NCI-H82 treated with DMSO at 0.1 percent for 48 hours (cell line): ENCODE data around the gene SUGP1.
"Not testable (repeated sequence)": the region's sequence is repeated elsewhere in the genome, so short reads cannot be mapped to it uniquely, and the experiment has no call there.

ENCODE experiments used
- DNase-seq: peaks from one replicate; lab custom pipeline; 2025; ENCODE audit not compliant: unreplicated experiment; lab: John Stamatoyannopoulos, UW

The SUGP1 gene, protein sequence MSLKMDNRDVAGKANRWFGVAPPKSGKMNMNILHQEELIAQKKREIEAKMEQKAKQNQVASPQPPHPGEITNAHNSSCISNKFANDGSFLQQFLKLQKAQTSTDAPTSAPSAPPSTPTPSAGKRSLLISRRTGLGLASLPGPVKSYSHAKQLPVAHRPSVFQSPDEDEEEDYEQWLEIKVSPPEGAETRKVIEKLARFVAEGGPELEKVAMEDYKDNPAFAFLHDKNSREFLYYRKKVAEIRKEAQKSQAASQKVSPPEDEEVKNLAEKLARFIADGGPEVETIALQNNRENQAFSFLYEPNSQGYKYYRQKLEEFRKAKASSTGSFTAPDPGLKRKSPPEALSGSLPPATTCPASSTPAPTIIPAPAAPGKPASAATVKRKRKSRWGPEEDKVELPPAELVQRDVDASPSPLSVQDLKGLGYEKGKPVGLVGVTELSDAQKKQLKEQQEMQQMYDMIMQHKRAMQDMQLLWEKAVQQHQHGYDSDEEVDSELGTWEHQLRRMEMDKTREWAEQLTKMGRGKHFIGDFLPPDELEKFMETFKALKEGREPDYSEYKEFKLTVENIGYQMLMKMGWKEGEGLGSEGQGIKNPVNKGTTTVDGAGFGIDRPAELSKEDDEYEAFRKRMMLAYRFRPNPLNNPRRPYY

DNA sequence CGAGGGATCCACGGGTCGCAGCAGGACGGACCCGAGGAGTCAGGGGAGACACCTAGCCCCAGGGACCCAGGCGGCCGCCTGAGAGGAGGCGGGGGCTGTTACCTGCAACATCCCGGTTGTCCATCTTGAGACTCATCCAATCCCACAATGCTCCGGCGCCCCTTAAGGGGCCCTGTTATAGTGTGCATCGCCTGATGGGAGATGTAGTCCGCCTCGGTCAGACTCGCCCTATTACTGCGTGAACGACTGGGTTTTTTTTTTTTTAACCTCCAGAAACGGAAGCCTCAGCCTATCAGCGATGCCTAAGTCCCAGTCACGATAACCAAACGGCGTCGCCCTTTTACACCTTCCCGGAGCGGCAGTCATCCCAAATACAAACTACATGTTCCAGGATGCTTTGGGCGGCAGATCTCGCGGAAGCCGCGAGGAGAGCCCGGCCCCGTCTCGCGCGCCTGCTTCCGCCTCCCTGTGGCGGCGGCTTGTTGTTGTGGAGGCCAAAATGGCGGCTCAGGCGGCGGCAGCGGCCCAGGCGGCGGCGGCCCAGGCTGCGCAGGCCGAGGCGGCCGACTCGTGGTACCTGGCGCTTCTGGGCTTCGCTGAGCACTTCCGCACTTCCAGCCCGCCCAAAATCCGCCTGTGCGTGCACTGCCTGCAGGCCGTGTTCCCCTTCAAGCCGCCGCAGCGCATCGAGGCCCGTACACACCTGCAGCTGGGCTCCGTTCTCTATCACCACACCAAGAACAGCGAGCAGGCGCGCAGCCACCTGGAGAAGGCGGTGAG is at the start of gene SUGP1, which contains the start of gene MAU2:
Gene SUGP1, minus strand, starts transcription at position 149 of the 780 bp plus-strand sequence. Its CDS starts 13 bp downstream, at position 136.
Gene MAU2, plus strand, starts transcription at position 469 of the 780 bp plus-strand sequence. Its CDS starts 31 bp downstream, at position 500.
- DNase-seq, result peak; percentile 97

DNA sequence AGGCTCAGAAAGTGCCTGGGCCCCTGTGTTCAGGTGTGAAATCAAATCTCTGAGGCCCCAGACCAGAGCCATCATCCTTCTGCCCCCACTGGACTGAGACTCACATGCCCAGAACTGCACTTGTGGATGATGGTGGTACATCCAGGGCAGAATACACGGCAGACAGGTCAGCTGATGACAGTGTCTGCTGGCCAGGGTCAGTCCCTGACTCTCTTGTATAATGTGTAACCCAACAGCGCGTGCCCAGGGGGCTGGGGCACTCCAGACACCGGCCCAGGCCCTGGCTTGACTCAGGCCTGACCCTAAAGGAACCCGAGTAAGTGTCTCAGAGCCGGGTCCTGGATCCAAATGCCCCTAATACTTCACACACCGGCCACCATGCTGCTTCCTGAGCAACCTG is 47.8 kb upstream of the SUGP1 start:
- no peak for DNase-seq

DNA sequence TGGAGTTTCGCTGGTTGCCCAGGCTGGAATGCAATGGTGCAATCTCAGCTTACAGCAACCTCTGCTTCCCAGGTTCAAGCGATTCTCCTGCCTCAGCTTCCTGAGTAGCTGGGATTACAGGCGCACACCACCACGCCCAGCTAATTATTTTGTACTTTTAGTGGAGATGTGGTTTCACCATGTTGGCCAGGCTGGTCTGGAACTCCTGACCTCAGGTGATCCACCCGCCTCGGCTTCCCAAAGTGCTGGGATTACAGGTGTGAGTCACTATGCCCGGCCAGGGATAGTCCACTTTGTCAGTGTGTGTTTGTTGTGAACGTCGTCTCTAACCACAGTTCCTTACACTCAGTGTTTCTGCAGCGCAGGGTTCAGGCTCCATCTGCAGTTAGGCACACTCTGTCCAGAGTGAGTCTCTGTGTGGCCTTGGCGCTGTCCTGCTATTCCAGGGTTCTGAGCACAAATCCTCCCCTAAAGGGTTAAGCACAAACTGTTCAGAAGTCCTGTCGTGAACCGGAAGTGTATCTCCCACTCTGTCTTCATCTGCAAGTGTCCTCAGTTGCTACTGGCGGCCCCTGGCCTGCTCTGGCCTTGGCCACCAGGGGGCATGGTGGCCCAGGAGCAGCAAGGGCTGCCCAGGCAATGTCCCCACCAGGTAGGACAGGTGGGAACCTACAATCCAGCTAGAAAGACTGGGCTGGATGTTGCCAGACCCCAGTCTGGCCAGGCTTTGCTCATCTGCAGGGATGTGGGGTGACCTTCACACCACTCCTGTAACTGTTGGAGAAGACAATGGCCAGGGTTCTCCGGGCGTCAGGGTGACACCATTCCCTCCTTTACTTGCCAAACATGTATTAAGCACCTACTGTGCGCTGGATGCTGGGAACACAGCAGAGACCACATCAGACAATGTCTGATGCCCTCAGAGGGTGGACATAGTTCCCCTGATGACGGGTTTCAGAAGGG is 46.4 kb upstream of the SUGP1 start:
- peak; percentile 84 for DNase-seq

DNA sequence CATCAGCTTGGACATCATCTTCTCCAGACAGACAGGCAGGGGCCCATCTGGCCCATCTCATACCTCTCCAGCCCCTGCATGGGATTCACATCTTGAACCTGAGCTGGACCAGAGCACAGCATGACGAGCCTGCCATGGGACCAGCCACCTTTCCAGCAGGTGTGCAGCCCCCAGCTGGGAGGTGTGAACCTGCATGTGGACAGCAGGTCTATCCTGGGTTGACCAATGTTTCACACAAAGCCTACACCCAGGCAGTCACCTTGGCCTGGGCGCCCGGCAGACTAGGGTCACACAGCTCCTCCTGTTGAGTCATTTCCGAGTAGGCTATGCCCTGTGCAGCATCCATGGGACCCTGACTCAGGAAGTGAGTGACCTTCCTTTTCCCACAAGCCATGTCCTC is 41.8 kb upstream of the SUGP1 start:
- no peak for DNase-seq

DNA sequence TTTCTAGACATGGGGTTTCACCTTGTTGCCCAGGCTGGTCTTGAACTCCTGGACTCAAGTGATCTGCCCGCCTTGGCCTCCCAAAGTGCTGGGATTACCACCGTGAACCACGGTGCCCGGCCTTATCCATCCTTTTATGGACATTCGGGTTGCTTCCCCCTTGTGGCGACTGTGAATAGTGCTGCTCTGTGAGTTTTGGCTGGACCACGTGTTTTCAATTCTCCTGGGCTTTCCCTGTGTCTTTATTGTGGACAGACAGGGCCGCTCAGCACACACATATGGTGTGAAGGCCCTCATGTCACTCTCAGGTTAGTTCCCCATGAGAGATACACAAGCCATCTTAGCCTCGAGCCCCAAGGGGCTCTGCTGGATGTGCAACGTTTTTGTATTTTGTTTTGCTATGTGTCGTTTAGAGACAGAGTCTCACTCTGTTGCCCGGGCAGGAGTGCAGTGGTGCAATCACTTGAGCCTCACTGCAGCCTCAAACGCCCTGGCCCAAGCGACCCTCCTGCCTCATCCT is 40.8 kb upstream of the SUGP1 start:
- DNase-seq, result peak; percentile 96

DNA sequence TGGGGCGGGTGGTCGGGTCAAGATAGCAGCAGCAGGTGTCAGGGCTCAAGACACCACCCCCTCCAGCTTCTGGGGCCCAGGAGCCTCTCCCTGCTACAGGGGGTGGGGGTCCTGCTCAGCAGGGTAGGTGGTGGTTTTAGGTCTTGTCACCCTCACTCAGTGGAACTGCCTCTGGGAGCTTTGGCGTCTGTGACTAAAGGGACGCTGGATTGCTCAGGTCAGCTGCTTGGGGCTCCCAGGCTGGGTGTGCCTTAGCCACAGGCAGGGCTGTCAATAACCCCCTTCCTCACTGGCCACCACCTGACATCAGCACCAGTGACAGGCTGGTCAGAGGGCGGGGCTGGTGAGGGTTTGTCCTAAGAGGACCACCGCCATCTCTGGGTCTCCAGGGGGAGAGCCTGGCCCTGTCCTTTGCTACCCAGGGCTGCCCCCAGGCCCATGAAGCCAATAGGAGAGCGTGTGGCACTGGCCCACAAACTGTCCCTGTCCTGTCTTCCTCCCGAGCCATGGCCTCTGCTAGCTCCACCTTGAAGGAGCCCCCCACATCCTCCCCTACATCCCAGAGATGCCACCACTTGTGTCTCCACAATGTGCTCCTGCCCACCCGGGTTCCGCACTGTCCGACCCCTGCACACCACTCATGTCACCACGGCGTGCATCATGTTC is 36.7 kb upstream of the SUGP1 start:
- DNase-seq, result no peak

DNA sequence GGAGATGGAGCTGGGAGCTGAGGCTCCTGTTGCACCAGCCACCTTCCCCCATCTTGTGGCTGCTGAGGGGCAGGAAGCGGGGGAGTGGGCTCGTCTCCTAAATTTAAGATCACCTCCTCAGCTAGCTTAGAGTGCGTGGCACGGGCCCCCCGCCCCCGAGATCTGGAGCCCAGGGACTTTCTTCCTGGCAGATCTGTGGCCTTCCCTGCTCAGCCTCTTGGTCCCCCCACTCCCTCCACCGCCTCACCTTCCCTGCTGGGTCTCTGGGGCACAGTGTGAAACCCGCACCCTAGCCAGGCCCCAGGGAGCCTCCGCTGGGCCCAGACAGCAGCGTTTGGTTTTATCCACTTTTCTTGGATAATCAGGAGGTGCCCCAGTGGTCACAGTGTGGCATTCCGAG is 36.2 kb upstream of the SUGP1 start:
- no peak for DNase-seq

DNA sequence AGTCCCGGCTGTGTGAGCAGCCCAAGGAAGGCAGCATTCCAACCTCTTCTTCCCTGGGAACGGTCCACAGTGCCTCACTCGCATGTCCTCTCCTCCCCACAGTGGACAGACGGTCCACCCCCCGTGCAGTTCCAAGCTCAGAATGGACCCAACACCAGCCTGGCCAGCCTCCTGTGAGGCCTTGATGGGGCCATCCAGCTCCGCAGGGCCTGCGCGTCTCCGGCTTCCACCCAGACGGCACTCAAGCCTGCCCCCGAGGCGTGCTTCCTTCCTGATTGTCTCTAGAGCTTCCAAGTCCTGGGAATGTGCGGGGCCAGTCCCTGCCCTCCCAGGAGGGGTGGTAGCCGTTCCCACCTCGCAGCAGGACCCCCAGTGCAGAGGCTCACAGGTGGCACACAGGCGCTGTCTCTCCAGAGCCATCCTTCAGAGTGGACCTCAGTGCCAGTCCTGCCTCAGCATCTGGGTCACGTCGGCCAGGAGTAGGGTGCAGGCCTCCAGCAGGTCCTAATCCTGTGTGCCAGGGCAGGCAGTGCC is 35.4 kb upstream of the SUGP1 start:
- no peak for DNase-seq

DNA sequence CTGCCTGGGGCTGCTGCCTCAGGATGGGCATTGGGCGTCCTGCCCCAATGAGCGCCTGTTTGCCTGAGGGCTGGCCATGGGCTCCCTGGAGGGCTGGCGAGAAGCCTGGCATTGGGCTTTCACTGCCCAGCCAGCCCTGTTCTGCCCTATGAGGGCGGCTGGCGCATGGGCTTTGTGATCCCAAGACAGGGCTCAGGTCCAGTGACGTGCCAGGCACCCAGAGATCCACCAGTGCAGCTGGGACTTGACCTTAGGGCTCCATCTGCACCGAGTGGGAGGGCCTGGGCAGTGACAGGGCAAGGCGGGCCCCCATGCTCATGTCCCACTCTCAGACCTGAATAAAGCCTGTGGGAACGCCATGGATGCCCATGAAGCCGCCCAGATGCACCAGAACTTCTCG is 34.6 kb upstream of the SUGP1 start:
- no peak for DNase-seq

DNA sequence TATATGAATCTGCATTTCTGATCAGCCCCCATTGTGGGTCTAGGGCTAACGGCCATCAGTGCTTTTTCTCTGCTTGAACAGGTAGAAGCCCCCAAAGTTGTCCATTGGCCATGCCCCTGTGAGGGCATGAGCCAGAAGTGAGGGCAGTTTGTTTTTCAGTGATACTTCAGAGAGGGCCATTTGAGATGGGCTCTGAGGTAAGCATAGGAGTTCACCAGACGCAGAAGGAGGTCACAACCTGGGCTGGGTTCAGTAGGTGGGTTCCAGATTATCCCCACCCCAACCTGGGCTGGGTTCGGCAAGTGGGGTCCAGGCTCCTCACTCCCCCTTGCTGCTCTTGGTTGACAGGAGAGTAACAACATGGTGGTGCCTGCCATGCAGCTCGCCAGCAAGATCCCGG is 33.7 kb upstream of the SUGP1 start:
- no peak for DNase-seq

DNA sequence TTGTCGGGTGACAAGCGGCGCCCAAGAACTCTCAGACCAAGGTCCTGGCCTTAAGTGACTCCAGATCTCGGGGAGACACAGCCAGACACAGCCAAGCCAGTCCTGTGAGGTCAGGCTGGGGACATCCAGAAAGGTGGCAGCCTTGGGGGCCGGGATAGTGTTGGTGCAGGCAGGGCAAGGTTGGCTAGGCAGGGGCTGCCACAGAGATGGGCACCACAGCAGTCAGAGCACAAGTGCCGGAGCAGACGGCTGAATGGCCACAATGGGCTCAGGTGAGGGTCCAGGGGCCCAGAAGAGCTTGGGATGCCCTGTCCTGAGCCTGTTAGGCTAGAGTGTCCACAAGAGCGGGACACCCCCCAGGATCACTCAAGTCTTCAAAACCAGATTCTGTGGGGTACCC is 32.5 kb upstream of the SUGP1 start:
- DNase-seq, result no peak

DNA sequence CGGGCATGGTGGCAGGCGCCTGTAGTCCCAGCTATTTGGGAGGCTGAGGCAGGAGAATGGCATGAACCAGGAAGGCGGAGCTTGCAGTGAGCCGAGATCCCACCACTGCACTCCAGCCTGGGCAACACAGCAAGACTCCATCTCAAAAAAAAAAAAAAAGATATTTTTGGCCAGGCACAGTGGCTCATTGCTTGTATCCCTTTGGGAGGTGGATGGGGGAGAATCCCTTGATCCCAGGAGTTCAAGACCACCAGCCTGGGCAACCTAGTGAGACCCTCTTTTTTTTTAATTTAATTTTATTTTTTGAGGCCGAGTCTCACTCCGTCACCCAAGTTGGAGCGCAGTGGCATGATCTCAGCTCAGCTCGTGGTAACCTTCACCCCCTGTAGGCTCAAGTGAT is 30.4 kb upstream of the SUGP1 start:
- DNase-seq, result not testable (repeated sequence)

DNA sequence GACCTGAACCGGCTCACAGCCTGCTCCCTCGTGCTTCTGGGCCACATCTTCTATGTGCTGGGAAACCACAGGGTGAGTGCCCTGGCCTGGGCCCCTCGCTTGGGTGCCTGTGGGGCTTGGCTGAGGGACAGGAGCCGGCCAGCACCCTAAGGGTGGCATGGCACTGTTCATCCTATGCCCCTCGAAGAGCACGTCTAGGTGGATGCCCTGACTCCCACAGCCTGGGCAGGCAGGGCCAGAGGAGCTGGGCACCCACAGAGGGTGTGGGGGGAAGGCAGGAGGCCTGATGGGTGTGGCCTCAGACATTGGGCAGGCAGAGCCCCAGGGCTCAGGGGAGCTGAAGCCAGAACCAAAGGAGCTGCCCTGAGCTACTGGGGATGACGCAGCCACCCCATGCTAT is 29.1 kb upstream of the SUGP1 start:
- DNase-seq, result no peak

DNA sequence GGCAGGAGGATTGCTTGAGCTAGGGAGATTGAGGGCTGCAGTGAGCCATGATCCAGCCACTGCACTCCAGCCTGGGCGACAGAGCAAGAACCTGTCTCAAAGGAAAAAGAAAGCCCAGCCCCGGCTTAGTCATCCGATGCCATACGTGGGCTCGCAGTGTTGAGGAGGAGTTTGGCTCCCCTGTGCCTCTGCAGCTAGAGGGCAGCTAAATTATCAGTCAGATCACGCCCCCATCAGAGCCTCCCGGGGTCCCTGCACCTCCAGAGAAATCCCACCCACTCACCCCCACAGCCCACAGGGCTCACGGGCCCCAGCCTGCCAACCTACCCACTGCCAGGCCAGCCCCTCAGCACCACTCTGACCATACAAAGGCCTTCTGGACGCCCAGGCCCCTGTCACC is 28.0 kb upstream of the SUGP1 start:
- no peak for DNase-seq

DNA sequence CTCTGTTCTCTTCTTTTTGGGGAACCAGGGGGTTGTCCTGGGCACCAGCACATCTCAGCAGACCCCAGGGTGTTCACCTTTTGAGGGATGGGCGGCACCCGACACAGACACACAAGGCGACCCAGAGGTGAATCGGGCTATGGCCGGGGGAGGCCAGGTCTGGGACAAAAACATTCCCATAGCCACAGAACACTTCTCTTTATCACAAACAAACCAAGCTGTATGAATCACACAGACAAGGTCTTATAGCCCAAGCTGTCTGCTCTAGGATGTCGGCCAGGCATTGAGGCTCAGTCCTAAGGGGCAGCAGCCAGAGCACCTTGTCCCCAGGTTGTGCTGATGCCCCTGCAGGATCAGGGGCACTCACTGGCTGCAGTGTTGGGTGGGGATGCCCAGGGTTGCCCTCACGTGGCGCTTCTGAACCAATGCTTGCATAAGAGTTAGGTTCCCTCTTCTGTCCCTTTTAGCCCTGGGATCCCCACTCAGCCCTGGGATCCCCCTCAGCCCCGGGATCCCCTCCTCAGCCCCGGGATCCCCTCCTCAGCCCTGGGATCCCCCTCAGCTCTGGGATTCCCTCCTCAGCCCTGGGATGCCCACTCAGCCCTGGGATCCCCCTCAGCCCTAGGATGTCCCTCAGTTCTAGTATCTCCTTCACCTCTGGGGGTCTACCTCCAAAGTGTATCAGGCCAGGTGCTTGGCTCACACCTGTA is 27.2 kb upstream of the SUGP1 start:
- DNase-seq, result no peak

DNA sequence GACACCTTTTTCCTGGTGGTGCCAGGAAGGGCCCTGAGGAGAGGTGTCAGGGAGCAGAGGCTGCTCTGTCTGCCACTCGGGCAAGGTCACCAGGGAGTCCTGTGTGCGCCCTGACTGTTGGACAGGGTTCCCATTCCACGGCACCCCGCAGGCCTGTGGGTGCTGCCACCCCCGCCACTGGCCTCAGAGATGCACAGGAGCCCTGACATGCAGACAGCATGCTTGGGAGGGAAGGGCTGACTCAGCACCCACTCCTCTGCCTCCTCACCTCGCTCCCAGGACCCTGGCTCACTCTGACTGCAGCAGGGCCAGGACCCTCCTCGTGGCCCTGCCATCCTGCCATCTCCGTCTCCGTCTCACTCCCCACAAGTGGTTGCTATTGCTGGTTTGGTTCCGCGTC is 25.7 kb upstream of the SUGP1 start:
- no peak for DNase-seq

DNA sequence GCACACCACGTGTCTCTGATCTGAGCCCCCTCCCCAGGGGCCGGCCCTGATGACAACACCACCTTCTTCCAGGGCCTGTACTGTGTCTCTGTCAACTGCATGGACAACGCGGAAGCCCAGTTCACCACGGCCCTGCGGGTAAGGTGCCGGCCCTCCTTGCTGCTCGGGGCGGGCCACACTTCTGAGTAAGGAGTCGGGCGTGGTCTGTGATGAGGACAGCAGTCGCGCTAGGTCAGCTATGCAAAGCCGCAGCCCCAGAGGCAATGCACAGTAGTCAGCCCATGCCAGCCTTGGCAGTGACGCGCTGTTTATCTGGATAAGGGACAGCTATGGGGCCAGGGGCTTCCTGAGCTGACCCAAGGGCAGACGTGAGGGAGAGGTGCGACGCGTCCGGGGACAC is 24.9 kb upstream of the SUGP1 start:
- no peak for DNase-seq

DNA sequence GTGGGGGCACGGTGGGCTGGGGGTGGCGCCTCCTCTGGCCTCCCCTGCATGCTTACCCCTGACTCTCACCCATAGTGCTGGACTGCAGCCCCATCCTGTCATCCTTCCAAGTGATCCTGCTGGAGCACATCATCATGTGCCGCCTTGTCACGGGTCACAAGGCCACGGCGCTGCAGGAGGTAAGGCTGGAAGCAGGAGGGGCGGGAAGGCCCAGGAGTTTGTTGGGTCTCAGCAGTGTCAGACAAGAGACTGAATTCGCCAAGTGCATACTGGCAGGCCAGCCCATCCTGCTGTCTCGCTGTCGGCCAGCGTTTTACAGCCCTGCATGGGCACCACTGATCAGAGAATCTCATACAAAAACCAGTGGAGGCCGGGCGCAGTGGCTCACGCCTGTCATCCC is 23.5 kb upstream of the SUGP1 start:
- DNase-seq, result no peak

DNA sequence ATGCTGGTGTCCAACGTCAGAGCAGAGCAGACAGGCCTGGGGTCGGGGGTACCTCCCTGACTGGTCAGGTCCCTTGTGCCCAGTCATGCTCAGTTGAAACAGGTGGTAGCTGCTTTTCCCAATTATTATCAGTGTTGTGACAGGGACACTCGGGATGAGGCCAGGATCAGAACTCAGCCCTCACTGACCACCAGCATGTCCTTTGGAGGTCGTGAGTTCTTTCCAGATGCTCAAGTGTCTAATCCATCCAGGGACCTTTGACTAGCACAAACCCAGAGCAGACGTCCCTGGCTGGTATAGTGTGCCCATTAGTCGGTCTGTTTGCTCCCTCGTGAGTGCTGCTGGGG is 22.7 kb upstream of the SUGP1 start:
- no peak for DNase-seq
